OCI-LY7 (cell line): Measurements from ENCODE around the gene HCFC1. TPM values are rescaled to one million over a fixed set of nuclear protein-coding genes. Genes with fewer than 3 reads are reported as not detected.
A peak's percentile ranks its signal among the peaks of the same experiment; 100 is the strongest.

ENCODE experiments used
- BruUV-seq: library from RNA; stranded (reverse); fragments of 400-500 nt; replicated peaks from 2 replicates; lab custom pipeline; 2021; lab: Mats Ljungman, UMichigan
- CTCF ChIA-PET: fragments of 300-600 bp; sonication (Branson Sonifier 250); formaldehyde crosslinking; loops from one replicate; lab custom pipeline; 2022; ENCODE audit warnings: antibody characterized with exemption; ENCODE audit not compliant: unreplicated experiment; lab: Charles Lee
- POLR2A ChIA-PET: fragments of 300-600 bp; sonication (Branson Sonifier 250); formaldehyde crosslinking; loops from one replicate; lab custom pipeline; 2022; ENCODE audit warnings: antibody characterized with exemption; lab: Charles Lee
- DNase-seq: peaks from one replicate; pipeline ENCODE4 v3.0.0-alpha.2; 2015; ENCODE audit warnings: low spot score
- H2AFZ ChIP-seq: fragments of 200-600 bp; sonication (generic), shearing (Covaris generic); 2 replicates; pipeline ENCODE4 v1.6.1; 2014; ENCODE audit warnings: mild to moderate bottlenecking, antibody characterized with exemption, low read length, moderate library complexity
- H3K27ac ChIP-seq: fragments of 200-600 bp; sonication (generic); 2 replicates; pipeline ENCODE4 v1.5.1; 2014; ENCODE audit warnings: mixed run types, low read depth, mild to moderate bottlenecking, moderate library complexity, low read length, inconsistent platforms; ENCODE audit not compliant: poor library complexity, severe bottlenecking
- H3K36me3 ChIP-seq: fragments of 200-600 bp; sonication (generic); 2 replicates; pipeline ENCODE4 v1.6.1; 2014; ENCODE audit warnings: mild to moderate bottlenecking, antibody characterized with exemption, low read length, moderate library complexity, mixed read lengths; ENCODE audit not compliant: insufficient read depth
- H3K4me1 ChIP-seq: fragments of 200-600 bp; sonication (generic); 2 replicates; pipeline ENCODE4 v1.5.1; 2014; ENCODE audit warnings: mild to moderate bottlenecking, low read length; ENCODE audit not compliant: insufficient read depth, poor library complexity, severe bottlenecking
- H3K4me2 ChIP-seq: fragments of 200-600 bp; sonication (generic); 2 replicates; pipeline ENCODE4 v1.6.1; 2014; ENCODE audit warnings: mild to moderate bottlenecking, low read length
- H3K4me3 ChIP-seq: fragments of 200-600 bp; sonication (generic); 2 replicates; pipeline ENCODE4 v1.5.1; 2014; ENCODE audit warnings: mild to moderate bottlenecking, low read depth, low read length; ENCODE audit not compliant: poor library complexity, severe bottlenecking
- H3K79me2 ChIP-seq: fragments of 200-600 bp; sonication (generic); 2 replicates; pipeline ENCODE4 v1.6.1; 2016; ENCODE audit warnings: low read depth, mild to moderate bottlenecking, low read length, moderate library complexity, mixed read lengths; ENCODE audit not compliant: insufficient read depth
- H3K9me2 ChIP-seq: fragments of 200-600 bp; sonication (generic); 2 replicates; pipeline ENCODE4 v1.6.1; 2016; ENCODE audit warnings: mild to moderate bottlenecking, low read length, mixed read lengths; ENCODE audit not compliant: insufficient read depth
- H3K9me3 ChIP-seq: fragments of 200-600 bp; sonication (generic); 2 replicates; pipeline ENCODE4 v1.6.1; 2014; ENCODE audit warnings: mild to moderate bottlenecking, mixed run types, low read length, mixed read lengths
- H4K20me1 ChIP-seq: fragments of 200-600 bp; sonication (generic); 2 replicates; pipeline ENCODE4 v1.6.1; 2014; ENCODE audit warnings: mild to moderate bottlenecking, antibody characterized with exemption, low read length, moderate library complexity, mixed read lengths; ENCODE audit not compliant: insufficient read depth
- EZH2phosphoT487 ChIP-seq: fragments of 200-600 bp; sonication (generic); IDR thresholded peaks from 2 replicates; pipeline ENCODE4 v1.6.1; 2018; ENCODE audit warnings: low read depth, borderline replicate concordance, mild to moderate bottlenecking, mixed run types, antibody characterized with exemption, low read length, moderate library complexity, mixed read lengths
- intact Hi-C: fragments of 100-400 bp; cut with micrococcal nuclease; formaldehyde crosslinking; loops from one replicate; pipeline ENCODE4 v1.10.0; 2022; ENCODE audit not compliant: unreplicated experiment
- total RNA-seq, 2 experiments: library from RNA; depleted of rRNA in 1 of 2; stranded (reverse); fragments of >200 nt in 1 of 2; shearing (Covaris generic) in 1 of 2; gene quantifications; 2 replicates each; pipeline ENCODE4 v1.2.3, GENCODE V29; 2014 to 2022
- TF ChIP-seq, protein P1 (sequence below): fragments of 200-600 bp; sonication (generic); conservative IDR thresholded peaks from 2 replicates; pipeline ENCODE4 v1.5.1; 2014; ENCODE audit warnings: mild to moderate bottlenecking, antibody characterized with exemption, low read length, moderate library complexity, mixed read lengths

HCFC1 gene
- total RNA-seq, 2 experiments from 2014 or later, result 64.2 to 134 TPM

DNA sequence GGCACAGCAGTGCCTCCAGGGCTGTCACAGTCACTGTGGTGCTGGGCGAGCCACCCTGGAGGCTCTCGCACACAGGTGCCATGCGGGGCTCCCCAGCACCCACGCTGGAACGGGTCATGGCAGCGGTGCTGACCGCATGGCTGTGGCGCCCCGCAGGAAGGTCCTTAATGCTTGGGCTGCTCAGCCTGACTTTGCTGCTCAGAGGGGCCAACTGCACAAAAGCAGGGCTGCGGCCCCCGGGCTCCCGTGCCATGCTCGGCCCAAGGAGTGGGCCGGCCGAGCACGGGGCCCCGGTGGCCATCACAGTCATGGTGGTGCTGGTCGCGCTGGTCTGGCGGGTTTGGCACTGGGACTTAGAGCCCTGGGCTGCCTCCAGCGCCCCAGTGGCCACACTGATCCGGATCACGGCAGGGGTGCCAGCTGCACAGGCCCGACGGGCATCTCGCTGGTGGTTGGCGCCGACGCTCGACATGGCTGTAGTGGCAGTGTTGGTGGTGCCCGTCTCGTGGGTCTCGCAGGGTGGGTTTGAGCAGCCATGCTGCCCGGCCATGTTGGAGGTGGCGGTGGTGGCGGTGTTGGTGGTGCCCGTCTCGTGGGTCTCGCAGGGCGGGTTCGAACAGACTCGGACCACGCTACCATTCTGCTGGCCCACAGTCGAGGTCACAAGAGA, 16.9 kb downstream of the HCFC1 start:
- H3K36me3 ChIP-seq, result peaks cover 99% of the 10 kb centered on the region
- intact Hi-C loops, result no loop called here

GRCh38 chrX:153953892-153954557, 17.6 kb downstream of the HCFC1 start:
- TF ChIP-seq EZH2phosphoT487, result no peak
- TF ChIP-seq, protein P1, sequence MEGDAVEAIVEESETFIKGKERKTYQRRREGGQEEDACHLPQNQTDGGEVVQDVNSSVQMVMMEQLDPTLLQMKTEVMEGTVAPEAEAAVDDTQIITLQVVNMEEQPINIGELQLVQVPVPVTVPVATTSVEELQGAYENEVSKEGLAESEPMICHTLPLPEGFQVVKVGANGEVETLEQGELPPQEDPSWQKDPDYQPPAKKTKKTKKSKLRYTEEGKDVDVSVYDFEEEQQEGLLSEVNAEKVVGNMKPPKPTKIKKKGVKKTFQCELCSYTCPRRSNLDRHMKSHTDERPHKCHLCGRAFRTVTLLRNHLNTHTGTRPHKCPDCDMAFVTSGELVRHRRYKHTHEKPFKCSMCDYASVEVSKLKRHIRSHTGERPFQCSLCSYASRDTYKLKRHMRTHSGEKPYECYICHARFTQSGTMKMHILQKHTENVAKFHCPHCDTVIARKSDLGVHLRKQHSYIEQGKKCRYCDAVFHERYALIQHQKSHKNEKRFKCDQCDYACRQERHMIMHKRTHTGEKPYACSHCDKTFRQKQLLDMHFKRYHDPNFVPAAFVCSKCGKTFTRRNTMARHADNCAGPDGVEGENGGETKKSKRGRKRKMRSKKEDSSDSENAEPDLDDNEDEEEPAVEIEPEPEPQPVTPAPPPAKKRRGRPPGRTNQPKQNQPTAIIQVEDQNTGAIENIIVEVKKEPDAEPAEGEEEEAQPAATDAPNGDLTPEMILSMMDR, result 0 out of 2 replicates have a peak, but pooled peaks have one; percentile 18
- H3K9me2 ChIP-seq, result no peaks in the 10 kb centered on the region
- BruUV-seq, result no TSS peak
- H3K4me1 ChIP-seq, result no peaks in the 10 kb centered on the region
- CTCF ChIA-PET, result interaction anchor here (1.5 kb wide), 1 partner anchor 13 kb away, joined by 3 read pairs; no protein-coding TSS in a partner anchor
- H4K20me1 ChIP-seq, result no peaks in the 10 kb centered on the region
- no peaks in the 10 kb centered on the region for H3K9me3 ChIP-seq
- no peak overlapping the region for H3K4me2 ChIP-seq
- H3K79me2 ChIP-seq, result no peaks in the 10 kb centered on the region
- POLR2A ChIA-PET, result no interaction called here
- no peak overlapping the region for H2AFZ ChIP-seq
- H3K4me3 ChIP-seq, result no peak overlapping the region
- DNase-seq, result no peak
- no peak overlapping the region for H3K27ac ChIP-seq
- peaks cover 98% of the 10 kb centered on the region for H3K36me3 ChIP-seq
- intact Hi-C loops, result no loop called here

More for the DNA sequence above, 16.9 kb downstream of the HCFC1 start:
- H3K4me3 ChIP-seq, result no peak overlapping the region
- H3K27ac ChIP-seq, result no peak overlapping the region
- no peaks in the 10 kb centered on the region for H3K9me2 ChIP-seq
- ChIA-PET CTCF (no interaction called here), POLR2A (no interaction called here)
- H3K4me2 ChIP-seq, result no peak overlapping the region
- TF ChIP-seq EZH2phosphoT487, result no peak
- TF ChIP-seq, protein P1, result no peak
- no peaks in the 10 kb centered on the region for H4K20me1 ChIP-seq
- TSS peak; percentile 52 for BruUV-seq
- DNase-seq, result no peak
- no peaks in the 10 kb centered on the region for H3K4me1 ChIP-seq
- H3K9me3 ChIP-seq, result no peaks in the 10 kb centered on the region
- H3K79me2 ChIP-seq, result no peaks in the 10 kb centered on the region
- no peak overlapping the region for H2AFZ ChIP-seq
